GM21528 (cell line): ENCODE measurements around the gene PTGIS.

Source experiments
- ATAC-seq: cut with Tn5 transposase; IDR thresholded peaks from one replicate; pipeline ENCODE4 v1.9.1; 2021; ENCODE audit warnings: mild to moderate bottlenecking, moderate library complexity; ENCODE audit not compliant: unreplicated experiment, low FRiP score

PTGIS gene

GRCh38 chr20:49561256-49561655 lies 6.7 kb downstream of the PTGIS start:
- ATAC-seq: no peak

- no peak for ATAC-seq
Observed at GRCh38 chr20:49560646-49561045, 7.3 kb downstream of the PTGIS start.

- no peak for ATAC-seq
Observed at GRCh38 chr20:49560186-49560585, 7.8 kb downstream of the PTGIS start.

- no peak for ATAC-seq
Observed at GRCh38 chr20:49559411-49560081, 8.4 kb downstream of the PTGIS start.

GRCh38 chr20:49558826-49559225 lies 9.1 kb downstream of the PTGIS start:
- ATAC-seq: no peak

- no peak for ATAC-seq
Observed at GRCh38 chr20:49557449-49557848, 10.5 kb downstream of the PTGIS start.

- ATAC-seq: no peak
Observed at GRCh38 chr20:49556621-49557020, 11.3 kb downstream of the PTGIS start.

- ATAC-seq: no peak
Observed at GRCh38 chr20:49549801-49550551, 18.0 kb downstream of the PTGIS start.

GRCh38 chr20:49548371-49548947 lies 19.5 kb downstream of the PTGIS start:
- no peak for ATAC-seq

- ATAC-seq: no peak
Observed at GRCh38 chr20:49545572-49545971, 22.4 kb downstream of the PTGIS start.

- ATAC-seq: no peak
Observed at GRCh38 chr20:49544535-49544934, 23.4 kb downstream of the PTGIS start.

GRCh38 chr20:49543858-49544437 lies 24.0 kb downstream of the PTGIS start:
- no peak for ATAC-seq

GRCh38 chr20:49543071-49543857 lies 24.7 kb downstream of the PTGIS start:
- ATAC-seq: no peak

GRCh38 chr20:49542514-49542991 lies 25.4 kb downstream of the PTGIS start:
- no peak for ATAC-seq

GRCh38 chr20:49541733-49542513 lies 26.0 kb downstream of the PTGIS start:
- ATAC-seq: no peak

GRCh38 chr20:49540687-49541435 lies 27.1 kb downstream of the PTGIS start:
- no peak for ATAC-seq

GRCh38 chr20:49540232-49540620 lies 27.7 kb downstream of the PTGIS start:
- ATAC-seq: no peak

GRCh38 chr20:49539481-49540231 lies 28.3 kb downstream of the PTGIS start:
- ATAC-seq: no peak
